Psoas muscle (tissue), 8 donors: ENCODE measurements around the gene SMDT1. TPM values are rescaled to one million over a fixed set of nuclear protein-coding genes. Genes with fewer than 3 reads are reported as not detected.
"Not testable (repeated sequence)": the region's sequence is repeated elsewhere in the genome, so short reads cannot be mapped to it uniquely, and the experiment has no call there.

ENCODE experiments used
- ATAC-seq, 4 donors: fragments of 200-7000 bp; cut with Tn5 transposase; one replicate each; pipeline ENCODE4 v1.9.1; 2020; ENCODE audit warnings: moderate library complexity in 3 of 4, mild to moderate bottlenecking in 2 of 4
- DNase-seq, 2 donors: peaks; one replicate each; pipeline ENCODE4 v3.0.0-alpha.2; 2020
- H3K27ac ChIP-seq: fragments of 200-600 bp; one replicate; pipeline ENCODE4 v1.8.0; 2022
- H3K27me3 ChIP-seq, 3 donors: fragments of 200-600 bp in 1 of 3; one replicate each; pipeline versions ENCODE4 v1.6.1 to v1.8.0; 2013 to 2022; ENCODE audit warnings: low read length in 2 of 3, mild to moderate bottlenecking in 2 of 3, moderate library complexity in 1 of 3; ENCODE audit not compliant: insufficient read depth in 3 of 3
- H3K36me3 ChIP-seq, 2 donors: fragments of 200-600 bp in 1 of 2; one replicate each; pipeline versions ENCODE4 v1.6.1 to v1.8.0; 2013 to 2022; ENCODE audit warnings: low read depth in 1 of 2, mild to moderate bottlenecking in 1 of 2, moderate library complexity in 1 of 2; ENCODE audit not compliant: insufficient read depth in 1 of 2
- H3K4me1 ChIP-seq: fragments of 200-600 bp; one replicate; pipeline ENCODE4 v1.8.0; 2022
- H3K4me3 ChIP-seq: fragments of 200-600 bp; one replicate; pipeline ENCODE4 v1.8.0; 2022; ENCODE audit warnings: mild to moderate bottlenecking
- H3K9me3 ChIP-seq: fragments of 200-600 bp; one replicate; pipeline ENCODE4 v1.8.0; 2022
- WGBS, 3 donors: extraction: QIAGEN DNeasy Blood & Tissue Kit; methylation state at CpG; one replicate each; pipeline versions ENCODE4 v1.1.6 to v1.1.7; 2013; 5-methylcytosine and 5-hydroxymethylcytosine counted together
- intact Hi-C, 2 donors: fragments of 100-400 bp; cut with DNase I; formaldehyde crosslinking; loops; one replicate each; pipeline versions ENCODE4 v1.11.0 to v1.14.2; 2022
- polyA plus RNA-seq, 3 donors: library from polyadenylated mRNA; stranded (reverse); fragments of 200-250 nt; gene quantifications; one replicate each; pipeline ENCODE4 v1.2.3, GENCODE V29; 2013
- total RNA-seq, 4 donors: library from RNA; stranded (reverse); fragmentation: NEBNext Ultra II Directional in 2 of 4; extraction: Animal tissue kit (Norgen Biotek cat#: 25700) in 2 of 4; gene quantifications; one replicate each; pipeline versions ENCODE4 v1.2.1 to v1.2.4, GENCODE V29; 2021 to 2023
- TF ChIP-seq, protein P1 (sequence below): fragments of 200-600 bp; IDR thresholded peaks from one replicate; pipeline ENCODE4 v1.8.0; 2022; ENCODE audit warnings: antibody characterized with exemption
- donor health status: healthy with polysubstance abuse.
- donor health status: DM: no; HTN: no; CAD: no; lungs with moderate emphysema.
- donor health status: Bipolar disorder and iron deficiency.
- donor health status: healthy.
- donor health status: DM: yes; HTN: yes; CAD: no.
- donor health status: DM: no; HTN: no; CAD: no.
- donor health status: DM: no; HTN: no; CAD: no.
- donor health status: DM: yes; HTN: yes; CAD: no.

SMDT1 gene
- total and polyA plus RNA-seq, 7 donors = 117 to 198 (median 136) TPM

DNA sequence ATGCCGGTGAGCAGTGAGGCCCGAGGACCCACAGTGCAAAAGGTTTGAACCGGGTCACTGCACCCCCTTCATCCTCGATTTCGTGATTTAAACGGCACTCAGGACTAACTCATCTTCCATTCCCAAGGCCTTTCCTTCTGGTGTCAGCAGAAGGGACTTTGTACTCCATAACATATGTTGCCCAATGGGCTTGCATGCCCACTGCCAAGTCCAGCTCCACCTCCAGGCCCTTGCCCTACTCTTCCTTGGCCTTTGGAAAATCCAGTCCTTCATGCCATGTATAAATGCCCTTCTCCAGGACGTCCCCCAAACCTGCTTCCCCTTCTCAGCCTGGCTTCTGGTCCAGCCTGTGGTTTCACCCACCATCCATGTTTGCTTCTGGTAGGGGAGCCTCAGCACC is 50.7 kb downstream of the SMDT1 start:
- H3K4me1 ChIP-seq, H3K27me3 ChIP-seq, H3K4me3 ChIP-seq, DNase-seq, ATAC-seq, H3K36me3 ChIP-seq, H3K27ac ChIP-seq, H3K9me3 ChIP-seq: not testable (repeated sequence)
- intact Hi-C loops = loop anchor here in 1 of 2 donors (5.0 kb wide), 1 partner anchor 153 kb away; no protein-coding TSS in a partner anchor
- WGBS, 3 donors = 0 to 25% (median 4%) methylated on average over 1 of the region's 7 CpGs

DNA sequence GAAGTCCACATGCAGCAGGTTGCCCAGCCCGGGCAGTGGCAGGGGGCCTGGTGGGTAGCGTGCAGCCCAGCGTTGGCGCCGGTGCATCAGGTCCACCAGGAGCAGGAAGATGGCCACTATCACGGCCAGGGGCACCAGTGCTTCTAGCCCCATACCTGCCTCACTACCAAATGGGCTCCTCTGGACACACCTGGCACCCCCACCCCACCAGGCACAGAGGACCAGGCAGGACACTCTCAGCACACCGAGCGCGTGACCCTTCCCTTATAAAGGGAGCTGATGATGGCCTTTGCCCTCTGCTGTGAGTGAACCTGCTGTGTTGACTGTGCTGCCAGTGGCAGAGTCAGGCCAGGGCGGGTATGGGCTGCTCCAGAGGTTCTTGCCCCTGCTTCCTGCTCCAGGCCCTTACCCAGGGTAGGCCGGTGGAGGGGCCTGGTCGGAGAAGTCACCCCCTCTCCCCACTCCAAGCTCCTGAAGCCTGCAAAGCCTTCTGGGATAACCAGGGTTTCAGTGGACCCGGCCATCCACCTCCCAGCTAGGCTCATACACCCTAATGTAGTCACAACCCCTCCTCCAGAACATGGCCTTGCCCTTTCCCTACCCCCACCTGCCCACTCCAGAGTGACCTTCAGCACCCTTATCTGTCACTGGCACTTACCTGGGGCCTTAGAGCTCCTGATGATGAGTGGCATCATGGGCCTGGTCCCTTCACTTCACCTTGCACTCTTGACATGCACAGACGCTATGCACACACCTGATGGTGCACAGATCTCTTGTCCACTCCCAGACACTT is 51.3 kb downstream of the SMDT1 start, which contains the start of gene CYP2D6:
TSS of gene CYP2D6 (minus strand) at position 172 of the 793 bp plus-strand sequence. CDS start at position 153, 19 bp downstream.
- not testable (repeated sequence) for H3K9me3 ChIP-seq, DNase-seq, H3K36me3 ChIP-seq, H3K4me1 ChIP-seq, H3K27me3 ChIP-seq, H3K4me3 ChIP-seq, H3K27ac ChIP-seq
- peak in 1 of 4 donors; percentile 8 for ATAC-seq
- intact Hi-C loops = loop anchor here in 1 of 2 donors (5.0 kb wide), 1 partner anchor 154 kb away; no protein-coding TSS in a partner anchor
- WGBS, 3 donors = 84 to 93% (median 84%) methylated on average over 13 of the region's 14 CpGs

DNA sequence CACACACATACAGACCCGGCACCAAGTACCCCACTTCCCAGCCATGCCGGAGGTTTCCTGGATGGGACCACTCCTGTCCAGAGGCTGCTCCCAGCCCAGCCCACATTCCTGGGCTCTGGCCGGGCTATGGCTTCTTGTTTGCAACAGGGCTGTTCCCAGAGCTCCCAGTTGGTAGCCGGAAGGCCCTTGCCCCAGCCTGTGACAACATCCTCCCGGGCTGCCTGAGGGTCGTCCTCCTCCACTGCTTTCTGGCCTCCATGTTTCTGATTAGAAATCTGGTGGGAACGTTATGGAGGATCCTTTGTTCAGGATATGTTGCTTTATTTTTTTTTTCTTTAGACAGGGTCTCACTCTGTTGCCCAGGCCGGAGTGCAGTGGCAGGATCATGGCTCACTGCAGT is 52.1 kb downstream of the SMDT1 start:
- Histone ChIP-seq H3K9me3 (no peaks in the 10 kb centered on the region), H3K4me1 (peaks cover 3% of the 10 kb centered on the region), H3K36me3 (no peaks in the 10 kb centered on the region), H3K27ac (no peak overlapping the region), H3K27me3 (no peaks in the 10 kb centered on the region), H3K4me3 (no peak overlapping the region)
- intact Hi-C loops = loop anchor here in 1 of 2 donors (5.0 kb wide), 1 partner anchor 154 kb away; no protein-coding TSS in a partner anchor
- WGBS, 3 donors = 63 to 77% (median 71%) methylated on average over 8 of the region's 8 CpGs
- ATAC-seq = no peak
- DNase-seq = no peak
- TF ChIP-seq, protein P1, sequence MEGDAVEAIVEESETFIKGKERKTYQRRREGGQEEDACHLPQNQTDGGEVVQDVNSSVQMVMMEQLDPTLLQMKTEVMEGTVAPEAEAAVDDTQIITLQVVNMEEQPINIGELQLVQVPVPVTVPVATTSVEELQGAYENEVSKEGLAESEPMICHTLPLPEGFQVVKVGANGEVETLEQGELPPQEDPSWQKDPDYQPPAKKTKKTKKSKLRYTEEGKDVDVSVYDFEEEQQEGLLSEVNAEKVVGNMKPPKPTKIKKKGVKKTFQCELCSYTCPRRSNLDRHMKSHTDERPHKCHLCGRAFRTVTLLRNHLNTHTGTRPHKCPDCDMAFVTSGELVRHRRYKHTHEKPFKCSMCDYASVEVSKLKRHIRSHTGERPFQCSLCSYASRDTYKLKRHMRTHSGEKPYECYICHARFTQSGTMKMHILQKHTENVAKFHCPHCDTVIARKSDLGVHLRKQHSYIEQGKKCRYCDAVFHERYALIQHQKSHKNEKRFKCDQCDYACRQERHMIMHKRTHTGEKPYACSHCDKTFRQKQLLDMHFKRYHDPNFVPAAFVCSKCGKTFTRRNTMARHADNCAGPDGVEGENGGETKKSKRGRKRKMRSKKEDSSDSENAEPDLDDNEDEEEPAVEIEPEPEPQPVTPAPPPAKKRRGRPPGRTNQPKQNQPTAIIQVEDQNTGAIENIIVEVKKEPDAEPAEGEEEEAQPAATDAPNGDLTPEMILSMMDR = no peak

DNA sequence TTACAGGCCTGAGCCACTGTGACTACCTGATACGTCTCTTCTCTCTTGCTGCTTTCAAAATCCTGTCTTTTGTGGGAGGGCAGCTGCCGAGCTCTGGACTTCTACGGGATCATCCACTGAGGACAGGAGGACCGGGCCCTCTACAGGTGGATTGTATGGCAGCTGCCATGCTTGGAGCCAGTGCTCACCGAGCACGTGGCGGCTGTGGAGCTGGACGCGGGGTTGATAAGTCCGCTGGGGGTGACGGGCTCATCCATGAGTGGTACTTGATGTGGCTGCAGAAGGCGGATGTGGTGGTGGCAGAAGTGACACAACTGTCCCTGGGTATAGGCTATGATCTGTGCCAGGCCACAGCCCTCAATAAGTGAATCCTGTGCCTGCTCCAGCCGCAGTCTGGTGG is 53.0 kb downstream of the SMDT1 start:
- ATAC-seq = no peak
- H3K36me3 ChIP-seq = no peaks in the 10 kb centered on the region
- no peak overlapping the region for H3K27ac ChIP-seq
- 71 to 80% (median 77%) methylated on average over 12 to 13 of the region's 13 CpGs for WGBS, 3 donors
- TF ChIP-seq, protein P1 = no peak
- intact Hi-C loops = loop anchor here in 1 of 2 donors (5.0 kb wide), 1 partner anchor 155 kb away; no protein-coding TSS in a partner anchor
- DNase-seq = no peak
- no peaks in the 10 kb centered on the region for H3K9me3 ChIP-seq
- no peaks in the 10 kb centered on the region for H3K27me3 ChIP-seq
- no peak overlapping the region for H3K4me3 ChIP-seq
- peaks cover 3% of the 10 kb centered on the region for H3K4me1 ChIP-seq

Other genes with a start within 250 kb of the SMDT1 start
- 10 to 100 TPM; 36.3 to 47.0 (median 43.6) TPM for gene SREBF2, start 246.6 kb upstream of the SMDT1 start, total RNA-seq
- 10 to 100 TPM; 21.0 to 24.1 (median 23.8) TPM for gene SREBF2, start 246.6 kb upstream of the SMDT1 start, polyA plus RNA-seq
- under 1 TPM in 3 of 4 donors, not detected in 1; 0.15 to 0.26 (median 0.26) TPM for gene SHISA8, start 164.6 kb upstream of the SMDT1 start, total RNA-seq
- gene SHISA8, start 164.6 kb upstream of the SMDT1 start, polyA plus RNA-seq = not detected
- 1 to 10 TPM in 1 of 4 donors, under 1 TPM in 3; 0.20 to 1.4 (median 0.38) TPM for gene TNFRSF13C, start 152.9 kb upstream of the SMDT1 start, total RNA-seq
- gene TNFRSF13C, start 152.9 kb upstream of the SMDT1 start, polyA plus RNA-seq = under 1 TPM in 2 of 3 donors, not detected in 1; 0.01 to 0.05 TPM
- 1 to 10 TPM in 2 of 4 donors, under 1 TPM in 1, not detected in 1; 0.59 to 2.3 (median 1.5) TPM for gene CENPM, start 132.5 kb upstream of the SMDT1 start, total RNA-seq
- 1 to 10 TPM in 2 of 3 donors, under 1 TPM in 1; 0.52 to 1.2 (median 1.1) TPM for gene CENPM, start 132.5 kb upstream of the SMDT1 start, polyA plus RNA-seq
- under 1 TPM in 1 of 4 donors, not detected in 3; 0.06 TPM for gene SEPTIN3, start 110.3 kb upstream of the SMDT1 start, total RNA-seq
- gene SEPTIN3, start 110.3 kb upstream of the SMDT1 start, polyA plus RNA-seq = under 1 TPM; 0.03 to 0.14 (median 0.05) TPM
- gene WBP2NL, start 80.9 kb upstream of the SMDT1 start, total RNA-seq = 1 to 10 TPM in 1 of 4 donors, under 1 TPM in 3; 0.22 to 1.7 (median 0.48) TPM
- gene WBP2NL, start 80.9 kb upstream of the SMDT1 start, polyA plus RNA-seq = under 1 TPM in 2 of 3 donors, not detected in 1; 0.22 to 0.40 TPM
- 1 to 10 TPM; 5.2 to 8.5 (median 7.7) TPM for gene NAGA, start 8.9 kb upstream of the SMDT1 start, total RNA-seq
- 1 to 10 TPM; 5.3 to 7.3 (median 5.7) TPM for gene NAGA, start 8.9 kb upstream of the SMDT1 start, polyA plus RNA-seq
- 1 to 10 TPM; 1.4 to 2.4 (median 2.1) TPM for gene PHETA2, start 5.5 kb upstream of the SMDT1 start, total RNA-seq
- 1 to 10 TPM; 2.0 to 2.3 (median 2.2) TPM for gene PHETA2, start 5.5 kb upstream of the SMDT1 start, polyA plus RNA-seq
- 100 to 1,000 TPM; 149 to 181 (median 160) TPM for gene NDUFA6, start 11.1 kb downstream of the SMDT1 start, total RNA-seq
- 100 to 1,000 TPM; 242 to 253 (median 245) TPM for gene NDUFA6, start 11.1 kb downstream of the SMDT1 start, polyA plus RNA-seq
- under 1 TPM in 3 of 4 donors, not detected in 1; 0.13 to 0.44 (median 0.26) TPM for gene CYP2D6, start 51.1 kb downstream of the SMDT1 start, total RNA-seq
- gene CYP2D6, start 51.1 kb downstream of the SMDT1 start, polyA plus RNA-seq = under 1 TPM; 0.03 to 0.23 (median 0.19) TPM
- gene TCF20, start 191.0 kb downstream of the SMDT1 start, total RNA-seq = 10 to 100 TPM; 10.1 to 14.9 (median 12.1) TPM
- 1 to 10 TPM; 3.2 to 9.5 (median 5.5) TPM for gene TCF20, start 191.0 kb downstream of the SMDT1 start, polyA plus RNA-seq